RWPE2 (cell line): Measurements from ENCODE around the gene GTF3C1.

Experiments used
- ATAC-seq: fragments of 200-7000 bp; cut with Tn5 transposase; 3 replicates; pipeline ENCODE4 v1.9.1; 2021; ENCODE audit warnings: low read depth
- DNase-seq: peaks from one replicate; pipeline ENCODE4 v3.0.0-alpha.2; 2020; ENCODE audit warnings: low spot score
- H3K27ac ChIP-seq: fragments of 450-650 bp; 2 replicates; pipeline ENCODE4 v1.5.1; 2017; ENCODE audit warnings: mild to moderate bottlenecking; ENCODE audit not compliant: poor library complexity, severe bottlenecking
- H3K27me3 ChIP-seq: fragments of 250-450 bp; sonication (Bioruptor Pico); 2 replicates; pipeline ENCODE4 v1.5.1; 2021; ENCODE audit warnings: mild to moderate bottlenecking, moderate library complexity; ENCODE audit not compliant: insufficient read depth, poor library complexity, severe bottlenecking
- H3K36me3 ChIP-seq: fragments of 250-450 bp; sonication (Bioruptor Pico); 2 replicates; pipeline ENCODE4 v1.5.1; 2020; ENCODE audit warnings: low read depth, mild to moderate bottlenecking, moderate library complexity
- H3K4me1 ChIP-seq: fragments of 250-450 bp; sonication (Bioruptor Pico); 2 replicates; pipeline ENCODE4 v1.5.1; 2021; ENCODE audit warnings: mild to moderate bottlenecking, moderate library complexity; ENCODE audit not compliant: insufficient read depth, poor library complexity, severe bottlenecking
- H3K4me3 ChIP-seq: fragments of 250-450 bp; sonication (Bioruptor Pico); 2 replicates; pipeline ENCODE4 v1.5.1; 2021; ENCODE audit warnings: mild to moderate bottlenecking, moderate library complexity; ENCODE audit not compliant: severe bottlenecking
- H3K9me3 ChIP-seq: fragments of 250-450 bp; sonication (Bioruptor Pico); 2 replicates; pipeline ENCODE4 v1.5.1; 2021; ENCODE audit warnings: mild to moderate bottlenecking, moderate library complexity; ENCODE audit not compliant: severe bottlenecking
- TF ChIP-seq, protein P1 (sequence below): fragments of 450-650 bp; IDR thresholded peaks from one replicate; pipeline ENCODE4 v1.5.1; 2017; ENCODE audit warnings: mild to moderate bottlenecking, moderate library complexity; ENCODE audit not compliant: poor library complexity, severe bottlenecking

GTF3C1 gene

DNA sequence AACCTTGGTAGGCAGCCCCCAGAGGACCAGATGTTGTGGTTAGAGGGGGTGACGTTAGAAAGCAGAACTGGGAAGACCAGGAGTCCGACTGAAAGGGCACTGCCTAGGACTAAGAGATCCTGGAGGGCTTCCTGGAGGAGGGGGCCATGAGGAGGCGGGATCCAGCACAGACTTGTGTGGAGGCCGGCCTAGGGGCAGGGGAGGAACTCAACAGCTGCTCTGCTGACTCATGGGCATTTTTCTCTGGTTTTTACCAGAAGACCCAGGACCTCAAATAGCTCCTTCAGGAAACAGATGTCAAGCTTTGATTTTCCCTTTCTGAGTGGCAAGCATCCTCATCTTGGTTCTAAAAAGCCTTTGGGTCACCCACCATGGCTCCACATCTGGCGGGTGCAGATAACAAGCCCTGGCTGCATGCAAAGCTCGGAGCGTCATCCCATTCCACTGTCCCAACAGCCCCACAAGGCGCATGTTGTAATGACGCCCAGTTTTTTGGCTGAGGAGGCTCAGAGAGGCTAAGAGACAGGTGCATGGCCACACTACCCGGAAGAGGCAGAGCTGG, 118.7 kb downstream of the GTF3C1 start:
- Histone ChIP-seq H3K27ac (no peak overlapping the region), H3K9me3 (no peaks in the 10 kb centered on the region), H3K4me1 (no peaks in the 10 kb centered on the region), H3K36me3 (no peaks in the 10 kb centered on the region), H3K27me3 (no peaks in the 10 kb centered on the region), H3K4me3 (no peak overlapping the region)
- ATAC-seq (no peak), DNase-seq (no peak)
- TF ChIP-seq, protein P1, sequence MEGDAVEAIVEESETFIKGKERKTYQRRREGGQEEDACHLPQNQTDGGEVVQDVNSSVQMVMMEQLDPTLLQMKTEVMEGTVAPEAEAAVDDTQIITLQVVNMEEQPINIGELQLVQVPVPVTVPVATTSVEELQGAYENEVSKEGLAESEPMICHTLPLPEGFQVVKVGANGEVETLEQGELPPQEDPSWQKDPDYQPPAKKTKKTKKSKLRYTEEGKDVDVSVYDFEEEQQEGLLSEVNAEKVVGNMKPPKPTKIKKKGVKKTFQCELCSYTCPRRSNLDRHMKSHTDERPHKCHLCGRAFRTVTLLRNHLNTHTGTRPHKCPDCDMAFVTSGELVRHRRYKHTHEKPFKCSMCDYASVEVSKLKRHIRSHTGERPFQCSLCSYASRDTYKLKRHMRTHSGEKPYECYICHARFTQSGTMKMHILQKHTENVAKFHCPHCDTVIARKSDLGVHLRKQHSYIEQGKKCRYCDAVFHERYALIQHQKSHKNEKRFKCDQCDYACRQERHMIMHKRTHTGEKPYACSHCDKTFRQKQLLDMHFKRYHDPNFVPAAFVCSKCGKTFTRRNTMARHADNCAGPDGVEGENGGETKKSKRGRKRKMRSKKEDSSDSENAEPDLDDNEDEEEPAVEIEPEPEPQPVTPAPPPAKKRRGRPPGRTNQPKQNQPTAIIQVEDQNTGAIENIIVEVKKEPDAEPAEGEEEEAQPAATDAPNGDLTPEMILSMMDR: no peak

DNA sequence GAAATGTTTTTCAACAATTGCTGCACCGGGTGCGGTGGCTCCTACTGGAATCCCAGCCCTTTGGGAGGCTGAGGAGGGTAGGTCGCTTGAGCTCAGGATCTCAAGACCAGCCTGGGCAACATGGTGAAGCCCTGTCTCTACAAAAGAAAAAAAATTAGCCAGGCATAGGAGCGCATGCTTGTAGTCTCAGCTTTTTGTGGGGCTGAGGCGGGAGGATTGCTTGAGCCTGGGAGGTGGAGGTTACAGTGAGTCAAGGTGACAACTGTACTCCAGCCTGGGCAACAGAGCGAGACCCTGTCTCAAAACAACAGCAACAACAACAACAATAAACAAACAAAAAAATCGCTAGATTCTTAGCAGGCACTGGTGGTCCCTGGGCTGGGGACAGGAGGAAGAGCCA, 119.2 kb downstream of the GTF3C1 start:
- Histone ChIP-seq H3K27ac (no peak overlapping the region), H3K4me1 (no peaks in the 10 kb centered on the region), H3K4me3 (no peak overlapping the region), H3K27me3 (no peaks in the 10 kb centered on the region), H3K36me3 (no peaks in the 10 kb centered on the region), H3K9me3 (no peaks in the 10 kb centered on the region)
- TF ChIP-seq, protein P1: no peak
- ATAC-seq: no peak
- DNase-seq: no peak

DNA sequence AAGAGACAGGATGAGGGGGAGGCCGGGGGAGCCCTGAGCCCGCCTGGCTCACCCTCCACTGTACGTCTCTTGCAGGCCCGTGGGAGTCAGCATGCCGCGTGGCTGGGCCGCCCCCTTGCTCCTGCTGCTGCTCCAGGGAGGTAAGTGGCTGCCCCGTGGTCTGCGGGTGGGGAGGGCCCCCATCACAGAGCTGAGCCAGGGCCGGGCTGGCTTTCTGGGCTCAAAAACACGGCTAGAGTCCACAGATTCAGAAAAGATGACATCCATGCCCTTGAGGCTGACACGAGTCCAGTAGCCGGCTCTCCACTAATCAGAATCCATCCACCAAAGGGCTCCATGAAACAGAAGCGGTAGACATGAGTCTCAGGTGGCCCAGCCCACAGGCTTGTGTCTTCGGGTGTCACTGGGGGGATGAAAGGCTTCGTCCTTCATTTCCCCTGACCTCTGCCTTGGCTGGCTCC, 119.7 kb downstream of the GTF3C1 start:
- H3K36me3 ChIP-seq: no peaks in the 10 kb centered on the region

DNA sequence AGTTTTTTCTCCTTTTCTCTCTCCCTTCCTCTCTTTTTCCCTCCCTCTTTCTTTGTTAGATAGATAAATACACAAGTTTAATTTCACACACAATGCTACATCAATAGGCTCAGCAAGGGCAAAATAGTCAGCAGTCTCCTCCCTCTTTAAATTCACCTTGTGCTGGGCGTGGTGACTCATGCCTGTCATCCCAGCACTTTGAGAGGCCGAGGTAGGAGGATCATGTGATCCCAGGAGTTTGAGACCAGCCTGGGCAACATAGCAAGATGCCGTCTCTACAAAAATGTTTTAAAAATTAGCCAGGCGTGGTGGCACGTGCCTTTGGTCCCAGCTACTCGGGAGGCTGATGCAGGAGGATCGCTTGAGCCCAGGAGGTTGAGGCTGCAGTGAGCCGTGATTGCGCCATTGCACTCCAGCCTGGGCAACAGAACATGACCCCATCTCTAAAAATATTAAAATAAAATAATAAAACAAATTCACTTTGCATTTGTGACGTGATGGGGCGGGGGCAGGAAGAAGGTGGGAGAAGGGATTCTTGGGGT, 120.3 kb downstream of the GTF3C1 start:
- Histone ChIP-seq H3K27me3 (no peaks in the 10 kb centered on the region), H3K36me3 (no peaks in the 10 kb centered on the region), H3K4me1 (no peaks in the 10 kb centered on the region), H3K9me3 (no peaks in the 10 kb centered on the region), H3K4me3 (no peak overlapping the region), H3K27ac (no peak overlapping the region)
- ATAC-seq (no peak), DNase-seq (no peak)
- TF ChIP-seq, protein P1: no peak

More for the DNA sequence above, 119.7 kb downstream of the GTF3C1 start:
- DNase-seq: no peak
- no peaks in the 10 kb centered on the region for H3K9me3 ChIP-seq
- H3K27ac ChIP-seq: no peak overlapping the region
- H3K4me1 ChIP-seq: no peaks in the 10 kb centered on the region
- H3K4me3 ChIP-seq: no peak overlapping the region
- no peaks in the 10 kb centered on the region for H3K27me3 ChIP-seq
- TF ChIP-seq, protein P1: no peak
- ATAC-seq: no peak
